Chondrocyte (in vitro differentiated cells): ENCODE data around the gene TFAP2C. TPM values are rescaled to one million over a fixed set of nuclear protein-coding genes. Genes with fewer than 3 reads are reported as not detected.
"Not testable (repeated sequence)": the region's sequence is repeated elsewhere in the genome, so short reads cannot be mapped to it uniquely, and the experiment has no call there.

Experiments used
- DNase-seq: peaks from one replicate; pipeline ENCODE4 v3.0.0; 2021; ENCODE audit warnings: mixed read lengths, low spot score
- H3K27ac Mint-ChIP-seq: one replicate; pipeline ENCODE4 v1.8.0; 2021; ENCODE audit warnings: mild to moderate bottlenecking, moderate library complexity, mixed read lengths; ENCODE audit not compliant: unreplicated experiment
- H3K27me3 Mint-ChIP-seq: 2 replicates; pipeline ENCODE4 v1.8.0; 2021; ENCODE audit warnings: low read depth, mixed read lengths
- H3K36me3 Mint-ChIP-seq: 2 replicates; pipeline ENCODE4 v1.8.0; 2021; ENCODE audit warnings: low read depth, mixed read lengths
- H3K4me1 Mint-ChIP-seq: 2 replicates; pipeline ENCODE4 v1.8.0; 2021; ENCODE audit warnings: low read depth, mild to moderate bottlenecking, mixed read lengths
- H3K4me3 Mint-ChIP-seq: one replicate; pipeline ENCODE4 v1.8.0; 2021; ENCODE audit warnings: mild to moderate bottlenecking, moderate library complexity, mixed read lengths; ENCODE audit not compliant: unreplicated experiment
- H3K9me3 Mint-ChIP-seq: 2 replicates; pipeline ENCODE4 v1.8.0; 2021; ENCODE audit warnings: low read depth, mixed read lengths
- total RNA-seq: library from RNA; stranded (reverse); gene quantifications from 3 replicates; pipeline ENCODE4 v1.2.1, GENCODE V29; 2021
- TF ChIP-seq, protein P1 (sequence below): fragments of 200-600 bp; sonication (generic); IDR thresholded peaks from 2 replicates; pipeline ENCODE4 v1.5.0; 2021; ENCODE audit warnings: antibody characterized with exemption, mild to moderate bottlenecking, moderate library complexity

TFAP2C gene
- total RNA-seq, 1 donor from 2014 or later: 4.8 TPM

- TF ChIP-seq, protein P1, sequence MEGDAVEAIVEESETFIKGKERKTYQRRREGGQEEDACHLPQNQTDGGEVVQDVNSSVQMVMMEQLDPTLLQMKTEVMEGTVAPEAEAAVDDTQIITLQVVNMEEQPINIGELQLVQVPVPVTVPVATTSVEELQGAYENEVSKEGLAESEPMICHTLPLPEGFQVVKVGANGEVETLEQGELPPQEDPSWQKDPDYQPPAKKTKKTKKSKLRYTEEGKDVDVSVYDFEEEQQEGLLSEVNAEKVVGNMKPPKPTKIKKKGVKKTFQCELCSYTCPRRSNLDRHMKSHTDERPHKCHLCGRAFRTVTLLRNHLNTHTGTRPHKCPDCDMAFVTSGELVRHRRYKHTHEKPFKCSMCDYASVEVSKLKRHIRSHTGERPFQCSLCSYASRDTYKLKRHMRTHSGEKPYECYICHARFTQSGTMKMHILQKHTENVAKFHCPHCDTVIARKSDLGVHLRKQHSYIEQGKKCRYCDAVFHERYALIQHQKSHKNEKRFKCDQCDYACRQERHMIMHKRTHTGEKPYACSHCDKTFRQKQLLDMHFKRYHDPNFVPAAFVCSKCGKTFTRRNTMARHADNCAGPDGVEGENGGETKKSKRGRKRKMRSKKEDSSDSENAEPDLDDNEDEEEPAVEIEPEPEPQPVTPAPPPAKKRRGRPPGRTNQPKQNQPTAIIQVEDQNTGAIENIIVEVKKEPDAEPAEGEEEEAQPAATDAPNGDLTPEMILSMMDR: no peak
- peaks cover 3% of the 10 kb centered on the region for H3K9me3 Mint-ChIP-seq
- H3K4me1 Mint-ChIP-seq: no peaks in the 10 kb centered on the region
- no peak overlapping the region for H3K4me3 Mint-ChIP-seq
- DNase-seq: no peak
- peaks cover 2% of the 10 kb centered on the region for H3K27me3 Mint-ChIP-seq
- no peaks in the 10 kb centered on the region for H3K36me3 Mint-ChIP-seq
- no peak overlapping the region for H3K27ac Mint-ChIP-seq
Measured at GRCh38 chr20:56614196-56614595, 14.9 kb upstream of the TFAP2C start.

DNA sequence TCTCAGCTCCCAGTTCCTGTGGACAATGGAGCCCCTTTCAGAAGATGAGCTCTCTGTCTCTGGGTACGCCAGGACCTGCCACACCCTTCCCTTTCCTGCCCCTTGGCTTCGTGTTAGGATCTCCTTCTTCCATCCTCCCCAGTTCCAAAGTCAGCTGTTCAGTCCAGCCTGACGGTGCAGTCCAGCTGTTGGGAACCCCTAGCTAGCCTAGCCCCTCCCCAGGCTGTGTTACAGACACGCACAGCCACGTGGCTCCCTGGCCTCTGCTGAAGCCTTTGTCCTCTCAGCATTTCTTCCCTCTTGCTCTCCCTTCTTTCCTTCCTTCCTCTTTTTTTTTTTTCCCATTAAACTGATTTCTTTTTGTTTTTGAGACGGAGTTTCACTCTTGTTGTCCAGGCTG, 12.4 kb upstream of the TFAP2C start:
- Mint-ChIP-seq H3K9me3 (peaks cover 3% of the 10 kb centered on the region), H3K4me1 (no peaks in the 10 kb centered on the region), H3K27me3 (peaks cover 2% of the 10 kb centered on the region), H3K36me3 (peaks cover under 1% of the 10 kb centered on the region), H3K27ac (no peak overlapping the region), H3K4me3 (no peak overlapping the region)
- TF ChIP-seq, protein P1: no peak
- peak; percentile 41 for DNase-seq

- peaks cover 2% of the 10 kb centered on the region for H3K27me3 Mint-ChIP-seq
- H3K36me3 Mint-ChIP-seq: peaks cover 1% of the 10 kb centered on the region
- peak; percentile 47 for DNase-seq
- no peak overlapping the region for H3K27ac Mint-ChIP-seq
- H3K4me3 Mint-ChIP-seq: no peak overlapping the region
- TF ChIP-seq, protein P1: no peak
- peaks cover 3% of the 10 kb centered on the region for H3K9me3 Mint-ChIP-seq
- H3K4me1 Mint-ChIP-seq: no peaks in the 10 kb centered on the region
Measured at GRCh38 chr20:56617489-56617888, 11.6 kb upstream of the TFAP2C start.

DNA sequence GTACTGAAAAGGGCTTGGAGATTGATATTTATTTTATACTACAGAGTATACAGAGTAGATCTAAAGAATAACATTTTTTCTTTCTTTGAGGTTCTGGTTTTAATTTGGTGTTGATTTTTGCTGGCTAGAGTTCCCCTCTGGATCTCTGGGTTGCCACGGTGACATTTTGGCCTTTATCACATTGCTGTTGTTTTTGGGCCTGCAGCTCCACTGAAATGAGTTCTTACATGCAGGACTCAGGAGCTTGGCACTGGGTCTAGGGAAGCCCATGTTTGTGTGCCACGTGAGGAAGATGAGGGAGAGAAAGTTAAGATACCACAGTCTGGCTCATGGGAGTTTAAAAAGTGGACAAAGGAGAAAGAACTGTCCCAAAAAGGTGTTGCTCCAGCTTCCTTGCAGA, 7.4 kb upstream of the TFAP2C start:
- DNase-seq: no peak
- H3K27ac Mint-ChIP-seq: no peak overlapping the region
- no peaks in the 10 kb centered on the region for H3K9me3 Mint-ChIP-seq
- peaks cover 1% of the 10 kb centered on the region for H3K36me3 Mint-ChIP-seq
- H3K27me3 Mint-ChIP-seq: peaks cover 9% of the 10 kb centered on the region
- H3K4me3 Mint-ChIP-seq: no peak overlapping the region
- H3K4me1 Mint-ChIP-seq: peaks cover 5% of the 10 kb centered on the region
- TF ChIP-seq, protein P1: no peak

GRCh38 chr20:56623930-56624329, 5.2 kb upstream of the TFAP2C start:
- peaks cover 19% of the 10 kb centered on the region for H3K4me1 Mint-ChIP-seq
- not testable (repeated sequence) for H3K9me3 Mint-ChIP-seq, DNase-seq, H3K27ac Mint-ChIP-seq, H3K4me3 Mint-ChIP-seq, H3K36me3 Mint-ChIP-seq
- H3K27me3 Mint-ChIP-seq: peaks cover 23% of the 10 kb centered on the region
